Ecto neural progenitor cell (in vitro differentiated cells): ENCODE data around the gene SLC25A29.

Experiments used
- DNase-seq: peaks from one replicate; pipeline ENCODE4 v3.0.0-alpha.2; 2018; ENCODE audit warnings: low spot score

Gene SLC25A29

GRCh38 chr14:100332071-100332639, 25.9 kb upstream of the SLC25A29 start:
- no peak for DNase-seq

DNA sequence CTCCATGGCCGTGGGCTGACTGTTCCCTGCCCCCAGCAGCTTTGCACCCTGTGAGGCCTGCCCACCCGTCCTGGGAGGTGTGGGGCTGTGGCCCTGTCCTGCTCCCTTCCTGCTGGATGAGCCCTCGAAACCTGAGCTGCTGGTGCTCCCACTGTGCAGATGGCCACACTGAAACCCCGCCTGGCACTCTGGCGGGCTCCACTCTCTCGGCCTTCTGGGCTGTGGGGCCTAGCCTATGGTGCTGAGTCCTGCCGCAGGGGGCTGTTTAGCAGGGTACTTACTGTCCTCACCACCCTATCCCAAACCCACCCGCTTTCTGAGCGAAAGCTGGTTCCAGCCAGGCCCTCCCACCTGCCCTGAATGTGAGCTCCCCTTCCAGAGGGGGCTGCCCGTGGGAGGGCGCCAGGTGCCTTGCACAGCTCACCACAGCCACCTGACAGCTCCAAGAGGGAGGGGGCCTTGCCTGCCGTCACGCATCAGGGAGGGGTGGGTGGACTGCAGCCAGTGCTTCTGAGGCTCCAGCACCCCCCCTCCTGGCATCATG, 24.2 kb upstream of the SLC25A29 start:
- no peak for DNase-seq

DNA sequence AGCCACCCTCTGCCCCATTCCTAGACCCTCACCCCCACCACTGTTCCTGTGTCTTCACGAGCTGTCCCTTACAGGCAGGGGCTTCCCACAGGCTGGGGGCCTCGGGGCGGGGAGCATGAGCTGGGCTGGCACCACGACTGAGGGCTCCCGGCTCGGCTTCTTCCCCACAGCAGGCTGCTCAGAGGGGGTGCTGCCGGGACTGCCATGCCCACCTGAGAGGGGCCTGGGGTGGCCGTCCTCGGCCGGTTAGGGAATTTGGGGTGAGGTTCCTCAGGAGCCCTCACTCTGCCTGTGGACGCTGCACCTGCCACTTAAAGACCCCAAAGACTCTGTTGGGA, 23.7 kb upstream of the SLC25A29 start:
- DNase-seq, result no peak

DNA sequence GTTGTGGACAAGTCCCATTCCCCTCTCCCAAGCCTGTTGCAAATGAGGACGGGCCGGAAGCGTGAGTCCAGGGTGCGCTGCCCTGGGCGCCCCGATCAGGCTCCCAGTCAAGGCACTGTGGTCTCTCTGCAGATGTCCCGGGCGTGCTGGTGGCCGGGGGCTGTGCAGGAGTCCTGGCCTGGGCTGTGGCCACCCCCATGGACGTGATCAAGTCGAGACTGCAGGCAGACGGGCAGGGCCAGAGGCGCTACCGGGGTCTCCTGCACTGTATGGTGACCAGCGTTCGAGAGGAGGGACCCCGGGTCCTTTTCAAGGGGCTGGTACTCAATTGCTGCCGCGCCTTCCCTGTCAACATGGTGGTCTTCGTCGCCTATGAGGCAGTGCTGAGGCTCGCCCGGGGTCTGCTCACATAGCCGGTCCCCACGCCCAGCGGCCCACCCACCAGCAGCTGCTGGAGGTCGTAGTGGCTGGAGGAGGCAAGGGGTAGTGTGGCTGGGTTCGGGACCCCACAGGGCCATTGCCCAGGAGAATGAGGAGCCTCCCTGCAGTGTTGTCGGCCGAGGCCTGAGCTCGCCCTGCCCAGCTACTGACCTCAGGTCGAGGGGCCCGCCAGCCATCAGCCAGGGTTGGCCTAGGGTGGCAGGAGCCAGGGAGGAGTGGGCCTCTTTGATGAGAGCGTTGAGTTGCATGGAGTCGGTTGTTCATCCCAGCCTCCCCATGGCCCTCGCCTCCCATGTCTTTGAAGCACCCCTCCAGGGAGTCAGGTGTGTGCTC, 23.2 kb upstream of the SLC25A29 start:
- no peak for DNase-seq

DNA sequence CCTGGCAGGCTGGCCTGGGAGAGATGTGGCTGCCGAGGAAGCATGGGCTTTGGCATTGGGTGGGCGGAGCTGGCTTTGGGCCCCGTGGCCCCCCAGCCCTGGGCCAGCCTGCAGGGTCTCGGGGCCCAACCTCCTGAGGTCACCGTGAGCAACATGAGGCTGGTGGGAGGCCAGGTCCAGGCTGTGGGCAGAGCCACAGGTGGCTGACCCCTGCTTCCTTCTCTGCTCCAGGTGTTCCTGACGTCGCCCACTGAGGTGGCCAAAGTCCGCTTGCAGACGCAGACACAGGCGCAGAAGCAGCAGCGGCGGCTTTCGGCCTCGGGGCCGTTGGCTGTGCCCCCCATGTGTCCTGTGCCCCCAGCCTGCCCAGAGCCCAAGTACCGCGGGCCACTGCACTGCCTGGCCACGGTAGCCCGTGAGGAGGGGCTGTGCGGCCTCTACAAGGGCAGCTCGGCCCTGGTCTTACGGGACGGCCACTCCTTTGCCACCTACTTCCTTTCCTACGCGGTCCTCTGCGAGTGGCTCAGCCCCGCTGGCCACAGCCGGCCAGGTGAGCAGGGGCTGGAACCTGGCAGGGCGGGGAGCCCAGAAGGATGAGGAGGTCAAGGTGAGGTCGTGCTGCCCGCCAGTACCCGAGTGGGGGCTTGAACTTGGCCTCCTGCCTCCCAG, 22.4 kb upstream of the SLC25A29 start:
- DNase-seq, result no peak

DNA sequence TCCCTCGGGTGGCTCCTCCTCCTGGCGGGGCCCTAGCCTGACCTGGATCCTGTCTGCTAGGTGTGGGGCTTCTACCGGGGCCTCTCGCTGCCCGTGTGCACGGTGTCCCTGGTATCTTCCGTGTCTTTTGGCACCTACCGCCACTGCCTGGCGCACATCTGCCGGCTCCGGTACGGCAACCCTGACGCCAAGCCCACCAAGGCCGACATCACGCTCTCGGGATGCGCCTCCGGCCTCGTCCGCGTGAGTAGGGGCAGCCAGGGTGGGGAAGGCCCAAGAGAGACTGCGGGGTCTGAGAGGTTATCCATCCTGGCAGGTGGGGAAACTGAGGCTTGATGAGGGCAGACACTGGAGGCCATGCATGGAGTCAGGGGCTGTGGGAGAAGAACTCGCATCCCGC, 20.9 kb upstream of the SLC25A29 start:
- no peak for DNase-seq

DNA sequence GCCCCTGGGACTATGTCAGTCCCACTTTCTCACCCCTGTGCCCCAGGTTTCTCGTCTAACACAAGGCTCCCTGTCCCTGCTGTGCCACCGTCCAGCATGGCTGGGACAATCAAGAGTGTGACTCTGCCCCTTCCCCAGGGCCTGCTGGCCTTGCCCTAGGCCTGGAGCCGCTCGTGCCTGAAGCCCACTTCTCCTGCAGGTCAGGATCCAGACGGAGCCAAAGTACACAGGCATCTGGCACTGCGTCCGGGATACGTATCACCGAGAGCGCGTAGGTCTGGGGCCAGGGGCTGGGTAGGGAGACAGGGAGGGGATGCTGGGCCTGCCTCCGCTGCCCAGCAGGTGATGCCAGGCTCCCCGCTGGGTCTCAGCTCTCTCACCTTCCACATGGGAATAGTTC, 19.7 kb upstream of the SLC25A29 start:
- DNase-seq, result no peak

DNA sequence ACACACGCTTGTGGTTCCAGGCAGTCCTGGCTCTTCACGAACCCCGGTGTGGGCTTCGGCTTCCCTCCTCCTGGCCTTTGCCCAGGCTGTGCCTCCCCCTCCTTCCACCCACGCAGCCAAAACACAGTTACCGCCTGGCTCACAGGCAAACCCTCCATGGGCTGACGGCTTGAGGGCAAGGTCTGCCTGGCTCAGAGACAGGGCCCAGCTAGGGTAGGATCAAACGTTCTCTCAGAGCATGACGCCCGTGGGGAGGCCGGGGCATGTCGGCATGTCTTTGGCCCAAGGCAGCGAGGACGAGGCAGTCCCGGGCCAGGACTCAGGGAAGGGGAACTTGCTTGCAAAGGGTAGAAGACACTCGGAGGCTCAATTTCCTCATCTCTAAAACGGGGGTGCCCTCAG, 19.0 kb upstream of the SLC25A29 start:
- DNase-seq, result no peak

DNA sequence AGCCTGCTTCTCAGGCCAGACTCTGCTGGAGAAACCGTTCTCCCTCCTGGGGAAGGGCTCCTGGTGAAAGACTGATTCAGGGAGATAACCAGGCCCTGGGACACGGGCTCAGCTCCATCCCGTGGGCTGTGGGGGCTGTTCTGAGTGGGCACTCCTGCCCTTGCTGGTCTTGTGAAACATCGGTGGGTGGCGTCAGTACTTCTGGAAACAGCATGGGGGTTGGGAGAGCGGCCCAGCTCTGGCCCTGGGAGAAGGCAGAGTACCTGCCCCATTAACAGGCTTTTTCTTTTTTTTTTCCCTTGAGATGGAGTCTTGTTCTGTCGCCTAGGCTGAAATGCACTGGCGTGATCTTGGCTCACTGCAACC, 17.7 kb upstream of the SLC25A29 start:
- no peak for DNase-seq

DNA sequence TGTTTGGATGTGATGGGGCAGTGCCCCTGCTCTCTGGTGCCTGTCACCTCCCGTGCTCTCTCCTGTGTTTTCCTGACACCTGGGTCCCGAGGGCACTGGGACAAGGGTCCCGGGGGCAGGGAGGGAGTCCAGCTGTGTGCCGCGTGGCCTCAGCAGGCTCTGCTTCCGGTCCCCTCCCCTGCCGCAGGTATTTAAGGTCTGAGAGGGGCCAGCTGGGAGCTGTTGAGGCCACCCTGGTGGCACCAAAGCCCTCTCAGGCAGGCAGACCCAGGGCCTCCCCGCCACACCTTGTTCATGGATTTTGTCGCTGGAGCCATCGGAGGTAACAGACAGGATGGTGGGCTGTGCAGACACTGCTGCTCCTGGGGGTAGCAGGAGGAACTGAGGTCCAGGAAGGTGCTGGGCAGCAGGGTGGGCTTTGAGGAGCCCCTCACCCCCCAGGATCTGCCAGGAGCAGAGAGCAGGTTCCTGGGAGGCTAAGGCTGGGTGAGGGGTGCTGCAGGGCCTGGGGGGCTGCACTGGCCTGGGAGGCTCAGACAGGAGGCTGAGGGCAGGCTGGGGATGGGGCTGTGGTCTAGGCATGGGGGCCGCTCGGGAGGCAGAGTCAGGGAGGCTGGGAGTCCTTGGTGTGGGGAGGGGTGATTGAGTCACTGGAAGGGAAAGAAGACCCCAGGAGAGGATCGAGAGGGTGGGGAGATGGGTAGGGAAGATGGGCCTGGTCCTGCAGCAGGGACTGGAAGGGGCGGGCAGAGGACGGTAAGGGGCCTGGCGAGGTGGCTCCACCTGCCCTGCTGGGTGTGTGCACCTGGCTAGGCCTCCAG, 17.1 kb upstream of the SLC25A29 start, which contains the start of gene SLC25A47:
Gene SLC25A47, plus strand, starts transcription at position 219 of the 821 bp plus-strand sequence. Its CDS starts 76 bp downstream, at position 295.
- no peak for DNase-seq

- DNase-seq, result no peak
Observed at GRCh38 chr14:100322138-100322957, 16.1 kb upstream of the SLC25A29 start.

GRCh38 chr14:100321473-100322137, 15.4 kb upstream of the SLC25A29 start:
- DNase-seq, result no peak

DNA sequence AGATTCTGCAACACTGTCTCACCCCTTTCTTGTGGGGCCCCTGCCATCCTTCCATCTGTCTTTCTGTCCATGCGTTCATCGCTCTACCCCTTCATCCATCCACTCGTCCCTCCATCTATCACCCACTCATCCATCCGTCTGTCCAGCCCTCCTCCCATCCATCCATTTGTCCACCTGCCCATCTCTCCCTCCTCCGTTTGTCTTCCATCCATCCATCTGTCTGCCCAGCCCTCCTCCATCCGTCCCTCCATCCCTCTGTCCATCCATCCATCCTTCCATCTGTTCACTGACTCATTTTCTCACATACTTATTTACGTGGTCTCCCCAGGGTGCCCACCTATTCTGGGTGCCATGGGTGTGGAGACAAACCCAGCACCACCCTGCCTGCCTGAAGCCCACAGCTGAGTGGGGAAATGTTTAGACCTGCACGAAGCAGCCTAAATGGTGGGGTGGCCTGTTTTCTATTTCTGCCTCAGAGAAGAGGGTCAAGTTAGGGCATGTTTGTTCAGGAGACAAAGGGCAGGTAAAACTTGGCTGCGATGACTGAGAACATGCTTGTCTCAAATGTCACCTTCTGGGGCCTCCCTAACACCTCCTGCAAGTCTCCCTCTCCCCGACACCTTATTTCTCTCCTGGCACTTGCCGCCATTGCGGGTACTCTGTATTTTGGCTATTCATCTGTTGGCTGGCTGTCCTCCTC, 14.1 kb upstream of the SLC25A29 start:
- DNase-seq, result no peak

DNA sequence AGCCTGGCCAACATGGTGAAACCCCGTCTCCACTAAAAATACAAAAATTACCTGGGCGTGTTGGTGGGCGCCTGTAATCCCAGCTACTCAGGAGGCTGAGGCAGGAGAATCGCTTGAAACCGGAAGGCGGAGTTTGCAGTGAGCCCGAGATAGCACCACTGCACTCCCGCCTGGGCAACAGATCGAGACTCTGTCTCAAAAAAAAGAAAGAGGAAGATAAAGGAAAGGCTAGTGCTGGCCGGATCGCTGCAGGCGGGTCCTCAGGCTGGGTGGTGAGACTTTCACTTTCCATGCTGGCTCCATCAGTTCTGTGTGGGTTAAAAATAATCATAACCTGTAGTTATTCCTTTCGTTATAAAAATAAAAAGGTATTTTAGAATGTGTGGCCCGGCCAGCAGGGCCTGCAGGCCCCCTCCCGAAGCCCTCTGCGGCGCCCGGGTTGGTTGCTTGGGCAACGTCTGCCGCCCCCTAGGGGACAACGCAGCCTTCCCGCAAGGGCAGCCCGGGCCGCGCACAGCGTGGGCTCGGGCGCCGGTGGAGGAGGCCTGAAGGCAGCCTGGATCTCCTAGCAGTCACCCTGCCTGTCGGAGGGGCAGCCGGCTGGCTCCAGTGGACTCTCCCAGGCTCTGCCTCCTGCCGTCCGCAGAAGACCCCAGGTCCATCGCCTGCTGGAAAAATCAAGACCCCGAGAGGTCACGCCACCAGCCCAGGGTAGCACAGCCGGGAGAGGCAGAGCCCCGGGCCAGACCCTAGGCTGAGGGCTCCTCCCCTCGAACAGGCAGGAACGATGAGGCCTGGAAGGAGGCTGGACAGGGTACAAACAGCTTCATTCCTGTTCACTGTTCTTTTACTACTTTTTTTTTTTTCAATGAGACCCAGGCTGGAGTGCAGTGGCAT, 11.9 kb upstream of the SLC25A29 start:
- peak; percentile 80 for DNase-seq

GRCh38 chr14:100317389-100317788, 11.1 kb upstream of the SLC25A29 start:
- no peak for DNase-seq

DNA sequence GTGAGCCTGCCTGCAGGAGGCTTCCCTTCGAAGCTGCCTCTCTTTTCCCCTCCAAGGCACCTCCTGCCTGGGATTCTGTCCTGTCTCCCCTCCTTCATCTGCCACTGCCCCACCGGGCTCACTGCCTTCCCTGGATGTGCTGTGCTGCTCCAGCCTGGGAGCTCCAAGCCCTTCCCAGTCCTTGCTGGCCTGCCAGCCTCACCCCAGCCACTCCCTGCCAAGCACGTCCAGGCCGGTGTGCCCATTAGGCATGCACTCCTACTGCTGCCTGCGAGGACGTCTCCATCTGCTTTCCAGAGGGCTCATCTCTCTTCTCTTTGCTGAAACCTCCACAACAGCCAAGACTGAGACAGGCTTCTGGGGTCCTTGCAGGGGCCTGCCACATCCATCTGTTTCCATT, 8.5 kb upstream of the SLC25A29 start:
- DNase-seq, result no peak

- DNase-seq, result no peak
Observed at GRCh38 chr14:100313464-100314230, 7.4 kb upstream of the SLC25A29 start.

- no peak for DNase-seq
Observed at GRCh38 chr14:100312877-100313400, 6.7 kb upstream of the SLC25A29 start.
